OCI-LY1 (cell line): ENCODE results near the gene POLA1.

Source experiments
- H2AFZ ChIP-seq: fragments of 200-600 bp; sonication (generic), shearing (Covaris generic); 2 replicates; pipeline ENCODE4 v1.6.0; 2014; ENCODE audit warnings: antibody characterized with exemption, mild to moderate bottlenecking, low read length
- H3F3A ChIP-seq: fragments of 200-600 bp; sonication (generic), shearing (Covaris generic); 2 replicates; pipeline ENCODE4 v1.6.0; 2014; ENCODE audit warnings: mild to moderate bottlenecking, antibody characterized with exemption, low read length, moderate library complexity; ENCODE audit not compliant: insufficient read depth
- H3K27ac ChIP-seq: fragments of 200-600 bp; sonication (generic); 2 replicates; pipeline ENCODE4 v1.5.1; 2014; ENCODE audit warnings: low read length, mixed run types, mild to moderate bottlenecking, low read depth; ENCODE audit not compliant: poor library complexity, severe bottlenecking
- H3K27me3 ChIP-seq: fragments of 200-600 bp; sonication (generic); 2 replicates; pipeline ENCODE4 v1.6.0; 2014; ENCODE audit warnings: antibody characterized with exemption, mild to moderate bottlenecking, low read length, moderate library complexity; ENCODE audit not compliant: insufficient read depth
- H3K36me3 ChIP-seq: fragments of 200-600 bp; sonication (generic); 2 replicates; pipeline ENCODE4 v1.6.1; 2014; ENCODE audit warnings: mild to moderate bottlenecking, antibody characterized with exemption, low read length, moderate library complexity, mixed read lengths; ENCODE audit not compliant: insufficient read depth
- H3K4me1 ChIP-seq: fragments of 200-600 bp; sonication (generic); 2 replicates; pipeline ENCODE4 v1.5.1; 2014; ENCODE audit warnings: mild to moderate bottlenecking, low read length, moderate library complexity; ENCODE audit not compliant: insufficient read depth, severe bottlenecking
- H3K4me2 ChIP-seq: fragments of 200-600 bp; sonication (generic), shearing (Covaris generic); 2 replicates; pipeline ENCODE4 v1.6.1; 2014; ENCODE audit warnings: low read length
- H3K4me3 ChIP-seq: fragments of 200-600 bp; sonication (generic); 2 replicates; pipeline ENCODE4 v1.5.1; 2014; ENCODE audit warnings: low read length, low read depth, mild to moderate bottlenecking, mixed read lengths; ENCODE audit not compliant: poor library complexity, severe bottlenecking
- H3K79me2 ChIP-seq: fragments of 200-600 bp; shearing (Covaris generic); 2 replicates; pipeline ENCODE4 v1.6.1; 2016; ENCODE audit warnings: mixed run types, low read length, mixed read lengths; ENCODE audit not compliant: insufficient read depth
- H3K9ac ChIP-seq: fragments of 200-600 bp; sonication (generic), shearing (Covaris generic); 2 replicates; pipeline ENCODE4 v1.6.1; 2014; ENCODE audit warnings: mild to moderate bottlenecking, low read length, mixed read lengths
- H3K9me2 ChIP-seq: fragments of 200-600 bp; sonication (generic), shearing (Covaris generic); 2 replicates; pipeline ENCODE4 v1.6.1; 2014; ENCODE audit warnings: low read depth, mild to moderate bottlenecking, low read length, mixed read lengths
- H3K9me3 ChIP-seq: fragments of 200-600 bp; shearing (Covaris generic); 2 replicates; pipeline ENCODE4 v1.6.1; 2014; ENCODE audit warnings: low read length, mixed read lengths
- H4K20me1 ChIP-seq: fragments of 200-600 bp; sonication (generic), shearing (Covaris generic); 2 replicates; pipeline ENCODE4 v1.6.0; 2016; ENCODE audit warnings: mild to moderate bottlenecking, low read length; ENCODE audit not compliant: insufficient read depth
- CTCF ChIP-seq: fragments of 200-600 bp; sonication (generic), shearing (Covaris generic); IDR thresholded peaks from 2 replicates; pipeline ENCODE4 v1.5.1; 2017; ENCODE audit warnings: mild to moderate bottlenecking, antibody characterized with exemption, low read length, moderate library complexity, mixed read lengths
- EZH2 ChIP-seq: fragments of 200-600 bp; sonication (generic), shearing (Covaris generic); IDR thresholded peaks from 2 replicates; pipeline ENCODE4 v1.8.0; 2017; ENCODE audit warnings: borderline replicate concordance, mixed run types, mild to moderate bottlenecking, antibody characterized with exemption, low read length, moderate library complexity, mixed read lengths

The POLA1 gene

GRCh38 chrX:24969812-24970211, 276.1 kb downstream of the POLA1 start:
- no peaks in the 10 kb centered on the region for H3K27me3 ChIP-seq
- no peaks in the 10 kb centered on the region for H3K4me1 ChIP-seq
- H2AFZ ChIP-seq, result no peak overlapping the region
- H3K79me2 ChIP-seq, result no peaks in the 10 kb centered on the region
- no peak overlapping the region for H3K4me3 ChIP-seq
- H3K9me2 ChIP-seq, result no peaks in the 10 kb centered on the region
- no peaks in the 10 kb centered on the region for H4K20me1 ChIP-seq
- H3F3A ChIP-seq, result no peaks in the 10 kb centered on the region
- H3K36me3 ChIP-seq, result no peaks in the 10 kb centered on the region; the same call in 1 of the 2 replicates
- no peak overlapping the region for H3K9ac ChIP-seq
- TF ChIP-seq EZH2 (no peak), CTCF (no peak)
- no peak overlapping the region for H3K4me2 ChIP-seq
- H3K9me3 ChIP-seq, result no peaks in the 10 kb centered on the region
- H3K27ac ChIP-seq, result no peak overlapping the region

GRCh38 chrX:24979081-24979480, 285.4 kb downstream of the POLA1 start:
- Histone ChIP-seq H3K4me2 (no peak overlapping the region), H3K4me1 (no peaks in the 10 kb centered on the region), H3K4me3 (no peak overlapping the region), H3F3A (no peaks in the 10 kb centered on the region), H4K20me1 (no peaks in the 10 kb centered on the region), H3K9me2 (no peaks in the 10 kb centered on the region), H3K27me3 (no peaks in the 10 kb centered on the region), H3K36me3 (no peaks in the 10 kb centered on the region; the same call in 1 of the 2 replicates), H3K27ac (no peak overlapping the region), H3K79me2 (no peaks in the 10 kb centered on the region), H3K9ac (no peak overlapping the region), H2AFZ (no peak overlapping the region), H3K9me3 (no peaks in the 10 kb centered on the region)
- TF ChIP-seq EZH2 (no peak), CTCF (no peak)

GRCh38 chrX:24981030-24981429, 287.3 kb downstream of the POLA1 start:
- no peak overlapping the region for H3K27ac ChIP-seq
- H3K4me1 ChIP-seq, result no peaks in the 10 kb centered on the region
- no peaks in the 10 kb centered on the region for H4K20me1 ChIP-seq
- H3K9me3 ChIP-seq, result no peaks in the 10 kb centered on the region
- H2AFZ ChIP-seq, result no peak overlapping the region
- H3K9me2 ChIP-seq, result no peaks in the 10 kb centered on the region
- H3K79me2 ChIP-seq, result no peaks in the 10 kb centered on the region
- no peaks in the 10 kb centered on the region for H3K27me3 ChIP-seq
- H3K36me3 ChIP-seq, result no peaks in the 10 kb centered on the region; the same call in 1 of the 2 replicates
- no peaks in the 10 kb centered on the region for H3F3A ChIP-seq
- no peak overlapping the region for H3K4me2 ChIP-seq
- H3K9ac ChIP-seq, result no peak overlapping the region
- TF ChIP-seq EZH2 (no peak), CTCF (no peak)
- H3K4me3 ChIP-seq, result no peak overlapping the region
